ENCODE measurements around the gene POMT1. TPM values are rescaled to one million over a fixed set of nuclear protein-coding genes. Genes with fewer than 3 reads are reported as not detected.

POMT1 gene
- total RNA-seq, 1 donor from 2014 or later: 46.3 TPM

DNA sequence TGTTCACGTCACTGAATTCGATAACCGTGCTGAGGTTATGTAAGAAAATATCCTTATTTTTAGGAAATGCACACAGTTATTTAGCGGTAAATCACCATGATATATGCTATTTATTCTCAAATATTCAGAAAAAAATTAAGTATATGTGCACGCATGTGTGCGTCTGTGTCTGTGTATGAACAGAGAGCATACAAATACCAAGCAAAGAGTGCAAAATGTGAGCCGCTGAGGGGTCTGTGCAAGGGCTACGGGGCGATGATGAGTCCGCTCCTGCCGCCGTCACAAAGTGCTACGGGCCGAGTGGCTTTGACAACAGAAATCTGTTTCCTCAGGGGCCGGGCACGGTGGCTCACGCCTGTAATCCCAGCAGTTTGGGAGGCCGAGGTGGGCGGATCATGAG lies 35.2 kb downstream of the POMT1 start:
- Mint-ChIP-seq H3K27me3 (ENCODE audit: low read depth) (no peaks in the 10 kb centered on the region), H3K36me3 (ENCODE audit: low read depth) (peaks cover 2% of the 10 kb centered on the region), H3K4me1 (no peaks in the 10 kb centered on the region), H3K4me3 (no peak overlapping the region), H3K27ac (ENCODE audit: unreplicated experiment) (no peak overlapping the region), H3K9me3 (peaks cover 11% of the 10 kb centered on the region)
- TF ChIP-seq, protein P1, sequence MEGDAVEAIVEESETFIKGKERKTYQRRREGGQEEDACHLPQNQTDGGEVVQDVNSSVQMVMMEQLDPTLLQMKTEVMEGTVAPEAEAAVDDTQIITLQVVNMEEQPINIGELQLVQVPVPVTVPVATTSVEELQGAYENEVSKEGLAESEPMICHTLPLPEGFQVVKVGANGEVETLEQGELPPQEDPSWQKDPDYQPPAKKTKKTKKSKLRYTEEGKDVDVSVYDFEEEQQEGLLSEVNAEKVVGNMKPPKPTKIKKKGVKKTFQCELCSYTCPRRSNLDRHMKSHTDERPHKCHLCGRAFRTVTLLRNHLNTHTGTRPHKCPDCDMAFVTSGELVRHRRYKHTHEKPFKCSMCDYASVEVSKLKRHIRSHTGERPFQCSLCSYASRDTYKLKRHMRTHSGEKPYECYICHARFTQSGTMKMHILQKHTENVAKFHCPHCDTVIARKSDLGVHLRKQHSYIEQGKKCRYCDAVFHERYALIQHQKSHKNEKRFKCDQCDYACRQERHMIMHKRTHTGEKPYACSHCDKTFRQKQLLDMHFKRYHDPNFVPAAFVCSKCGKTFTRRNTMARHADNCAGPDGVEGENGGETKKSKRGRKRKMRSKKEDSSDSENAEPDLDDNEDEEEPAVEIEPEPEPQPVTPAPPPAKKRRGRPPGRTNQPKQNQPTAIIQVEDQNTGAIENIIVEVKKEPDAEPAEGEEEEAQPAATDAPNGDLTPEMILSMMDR (conservative IDR thresholded peaks at IDR 0.05): no peak
- DNase-seq (ENCODE audit: low read depth, low spot score): no peak

DNA sequence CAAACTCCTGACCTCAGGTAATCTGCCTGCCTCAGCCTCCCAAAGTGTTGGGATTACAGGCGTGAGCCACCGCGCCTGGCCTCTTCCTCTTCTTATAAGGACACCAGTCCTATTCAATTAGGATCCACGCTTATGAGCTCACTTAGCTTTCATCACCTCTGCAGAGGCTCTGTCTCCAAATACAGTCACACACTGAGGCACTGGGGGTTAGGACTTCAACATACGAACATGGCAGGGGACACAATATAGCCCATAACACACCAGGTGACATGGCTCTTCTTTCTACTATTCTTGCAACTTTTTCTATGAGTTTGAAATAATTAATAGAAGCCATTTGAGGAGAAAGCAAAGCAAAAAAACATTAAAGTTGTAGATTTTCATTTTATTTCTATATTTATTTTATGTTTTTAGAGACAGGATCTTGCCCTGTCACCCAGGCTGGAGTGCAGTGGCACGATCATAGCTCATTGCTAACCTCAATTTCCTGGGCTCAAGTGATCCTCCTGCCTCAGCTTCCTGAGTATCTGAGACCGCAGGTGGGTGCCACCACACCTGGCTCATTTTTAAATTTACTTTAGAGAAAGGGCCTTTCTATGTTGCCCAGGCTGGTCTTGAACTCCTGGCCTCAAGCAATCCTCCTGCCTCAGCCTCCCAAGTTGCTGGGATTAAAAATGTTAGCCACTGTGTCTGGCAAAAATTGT lies 36.7 kb downstream of the POMT1 start:
- peaks cover 13% of the 10 kb centered on the region for H3K9me3 Mint-ChIP-seq
- H3K27ac Mint-ChIP-seq (ENCODE audit: unreplicated experiment): no peak overlapping the region
- no peak overlapping the region for H3K4me3 Mint-ChIP-seq
- H3K36me3 Mint-ChIP-seq (ENCODE audit: low read depth): peaks cover 7% of the 10 kb centered on the region
- H3K4me1 Mint-ChIP-seq: no peaks in the 10 kb centered on the region
- TF ChIP-seq, protein P1 (conservative IDR thresholded peaks at IDR 0.05): no peak
- no peaks in the 10 kb centered on the region for H3K27me3 Mint-ChIP-seq (ENCODE audit: low read depth)
- DNase-seq (ENCODE audit: low read depth, low spot score): no peak

GRCh38 chr9:131543141-131543540 lies 40.4 kb downstream of the POMT1 start:
- Mint-ChIP-seq H3K4me1 (no peaks in the 10 kb centered on the region), H3K36me3 (ENCODE audit: low read depth) (peaks cover 15% of the 10 kb centered on the region), H3K27me3 (ENCODE audit: low read depth) (peaks cover 13% of the 10 kb centered on the region), H3K27ac (ENCODE audit: unreplicated experiment) (no peak overlapping the region), H3K4me3 (no peak overlapping the region), H3K9me3 (peaks cover 10% of the 10 kb centered on the region)
- DNase-seq (ENCODE audit: low read depth, low spot score): no peak
- TF ChIP-seq, protein P1 (conservative IDR thresholded peaks at IDR 0.05): no peak

DNA sequence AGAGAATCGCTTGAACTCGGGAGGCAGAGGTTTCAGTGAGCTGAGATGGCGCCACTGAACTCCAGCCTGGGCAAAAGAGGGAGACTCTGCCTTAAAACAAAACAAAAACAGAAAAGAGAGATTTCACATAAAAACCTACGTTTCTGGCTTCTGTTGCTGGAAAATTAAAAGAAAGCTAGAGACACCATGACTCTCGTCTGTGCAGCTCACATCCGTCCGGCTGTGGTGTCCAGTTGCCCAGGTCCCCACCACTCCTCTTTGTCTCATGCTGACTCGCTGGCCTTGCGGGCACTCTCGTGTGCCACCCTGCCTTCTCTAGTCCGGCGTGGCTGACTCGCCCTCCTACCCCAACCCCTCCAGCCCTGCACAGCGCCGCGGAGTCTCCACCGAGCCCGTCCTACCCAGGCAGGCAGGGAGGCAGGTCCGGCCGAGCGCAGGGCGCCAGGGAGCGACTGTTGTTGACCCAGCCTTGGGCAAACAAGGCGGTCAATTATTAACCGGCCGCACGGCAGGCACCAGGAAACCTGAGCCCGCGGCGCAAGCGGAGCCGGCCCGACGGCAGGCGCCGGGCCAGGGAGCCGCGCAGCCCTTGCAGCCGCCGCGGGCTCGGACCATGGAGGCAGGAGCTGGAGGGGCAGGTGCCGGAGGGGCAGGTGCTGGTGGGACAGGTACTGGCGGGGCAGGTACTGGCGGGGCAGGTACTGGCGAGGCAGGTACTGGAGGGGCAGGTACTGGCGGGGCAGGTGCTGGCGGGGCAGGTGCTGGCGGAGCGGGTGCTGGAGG lies 42.5 kb downstream of the POMT1 start, which contains the start of gene PRRT1B:
Gene PRRT1B (plus strand): TSS at position 521 of the 783 bp plus-strand sequence. CDS start 93 bp downstream, at position 614.
- H3K36me3 Mint-ChIP-seq (ENCODE audit: low read depth): peaks cover 15% of the 10 kb centered on the region
- H3K4me3 Mint-ChIP-seq: no peak within 1 kb of the TSS
- peaks cover 10% of the 10 kb centered on the region for H3K9me3 Mint-ChIP-seq
- H3K27ac Mint-ChIP-seq (ENCODE audit: unreplicated experiment): no peak within 1 kb of the TSS
- H3K27me3 Mint-ChIP-seq (ENCODE audit: low read depth): peaks cover 32% of the 10 kb centered on the region
- no peak for DNase-seq (ENCODE audit: low read depth, low spot score)
- TF ChIP-seq, protein P1 (conservative IDR thresholded peaks at IDR 0.05): no peak
- no peaks in the 10 kb centered on the region for H3K4me1 Mint-ChIP-seq

DNA sequence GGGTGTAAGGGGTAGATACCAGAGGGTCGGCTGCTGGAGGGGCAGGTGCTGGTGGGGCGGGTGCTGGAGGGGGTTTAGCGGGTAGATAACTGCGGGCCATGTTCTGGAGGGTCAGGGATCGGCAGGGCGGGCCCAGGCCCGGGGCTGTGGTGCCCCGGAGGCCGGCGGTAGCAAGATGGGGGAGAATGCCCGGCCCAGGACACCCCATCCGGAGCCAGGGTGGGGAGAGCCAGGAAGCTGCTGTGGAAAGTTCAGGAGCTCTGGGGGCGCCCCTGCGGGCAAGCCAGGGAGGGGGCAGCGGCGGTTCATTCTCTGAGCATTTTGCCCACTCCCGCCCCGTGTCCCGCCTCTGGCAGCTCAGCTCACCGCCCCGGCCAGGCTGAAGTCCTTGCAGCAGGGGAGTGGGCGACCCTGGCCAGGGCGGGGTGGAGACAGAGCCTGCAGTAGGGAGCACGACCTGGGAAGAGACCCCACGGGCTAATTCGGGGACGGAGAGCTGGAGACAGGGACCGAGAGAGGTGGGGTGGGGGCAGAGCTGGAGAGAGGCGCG lies 43.1 kb downstream of the POMT1 start:
- DNase-seq (ENCODE audit: low read depth, low spot score): no peak
- TF ChIP-seq, protein P1 (conservative IDR thresholded peaks at IDR 0.05): no peak
- Mint-ChIP-seq H3K9me3 (peaks cover 10% of the 10 kb centered on the region), H3K4me1 (no peaks in the 10 kb centered on the region), H3K27ac (ENCODE audit: unreplicated experiment) (no peak overlapping the region), H3K27me3 (ENCODE audit: low read depth) (peaks cover 35% of the 10 kb centered on the region), H3K4me3 (no peak overlapping the region), H3K36me3 (ENCODE audit: low read depth) (peaks cover 15% of the 10 kb centered on the region)

Data from neural crest cell (in vitro differentiated cells).